COLO668 (cell line): ENCODE data around the gene TUBB.

ENCODE experiments used
- DNase-seq: peaks from one replicate; lab custom pipeline; 2025; ENCODE audit not compliant: unreplicated experiment; lab: John Stamatoyannopoulos, UW

TUBB gene

GRCh38 chr6:30687659-30688431 lies 32.3 kb upstream of the TUBB start:
- DNase-seq = peak; percentile 32

GRCh38 chr6:30688569-30688968 lies 31.6 kb upstream of the TUBB start:
- DNase-seq = peak; percentile 39

GRCh38 chr6:30689022-30689865 lies 30.9 kb upstream of the TUBB start:
- no peak for DNase-seq

GRCh38 chr6:30689985-30690384 lies 30.2 kb upstream of the TUBB start:
- no peak for DNase-seq

GRCh38 chr6:30690403-30691207 lies 29.5 kb upstream of the TUBB start, which contains the start of gene NRM:
NRM (minus strand) TSS chr6:30690984; CDS start chr6:30690974, 10 bp downstream.
- DNase-seq = peak; percentile 86

GRCh38 chr6:30691208-30691847 lies 28.8 kb upstream of the TUBB start:
- DNase-seq = no peak

GRCh38 chr6:30696432-30696831 lies 23.7 kb upstream of the TUBB start:
- DNase-seq = no peak

- DNase-seq = no peak
Observed at GRCh38 chr6:30700340-30700739, 19.8 kb upstream of the TUBB start.

- DNase-seq = no peak
Observed at GRCh38 chr6:30703011-30703410, 17.1 kb upstream of the TUBB start.

GRCh38 chr6:30703821-30704220 lies 16.3 kb upstream of the TUBB start:
- DNase-seq = no peak

GRCh38 chr6:30705620-30706019 lies 14.5 kb upstream of the TUBB start:
- DNase-seq = no peak

GRCh38 chr6:30707281-30707850 lies 12.8 kb upstream of the TUBB start:
- DNase-seq = peak; percentile 71

GRCh38 chr6:30709101-30709868 lies 10.9 kb upstream of the TUBB start:
- DNase-seq = no peak

GRCh38 chr6:30711758-30712380 lies 8.3 kb upstream of the TUBB start:
- DNase-seq = peak; percentile 8

GRCh38 chr6:30712441-30712945 lies 7.7 kb upstream of the TUBB start:
- no peak for DNase-seq

GRCh38 chr6:30714263-30714662 lies 5.9 kb upstream of the TUBB start:
- DNase-seq = no peak

- DNase-seq = no peak
Observed at GRCh38 chr6:30716879-30717128, 3.3 kb upstream of the TUBB start.

GRCh38 chr6:30717129-30717844 lies 2.9 kb upstream of the TUBB start, which contains the start of gene MDC1:
MDC1 (minus strand) TSS chr6:30717281; CDS start chr6:30715175, 2,106 bp downstream.
- DNase-seq = peak; percentile 96
